KG1 (cell line): ENCODE data around the gene KIAA0408.
"Not testable (repeated sequence)": the region's sequence is repeated elsewhere in the genome, so short reads cannot be mapped to it uniquely, and the experiment has no call there.

ENCODE experiments used
- DNase-seq: peaks from one replicate; lab custom pipeline; 2025; lab: John Stamatoyannopoulos, UW

Gene KIAA0408

DNA sequence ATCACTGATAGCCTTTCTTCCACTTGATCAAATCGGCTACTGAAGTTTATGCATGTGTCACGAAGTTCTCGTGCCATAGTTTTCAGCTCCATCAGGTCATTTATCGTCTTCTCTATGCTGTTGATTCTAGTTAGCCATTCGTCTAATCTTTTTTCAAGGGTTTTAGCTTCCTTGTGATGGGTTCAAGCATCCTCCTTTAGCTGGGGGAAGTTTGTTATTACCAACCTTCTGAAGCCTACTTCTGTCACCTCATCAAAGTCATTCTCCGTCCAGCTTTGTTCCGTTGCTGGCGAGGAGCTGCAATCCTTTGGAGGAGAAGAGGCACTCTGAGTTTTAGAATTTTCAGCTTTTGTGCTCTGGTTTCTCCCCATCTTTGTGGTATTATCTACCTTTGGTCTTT is 47.2 kb downstream of the KIAA0408 start:
- DNase-seq = not testable (repeated sequence)
